ENCODE results near the gene SBF2.
"Not testable (repeated sequence)": the region's sequence is repeated elsewhere in the genome, so short reads cannot be mapped to it uniquely, and the experiment has no call there.

The SBF2 gene

GRCh38 chr11:10160350-10160749 lies 133.7 kb downstream of the SBF2 start:
- DNase-seq = no peak

GRCh38 chr11:10158461-10158860 lies 135.6 kb downstream of the SBF2 start:
- no peak for DNase-seq

GRCh38 chr11:10155793-10156490 lies 138.1 kb downstream of the SBF2 start:
- DNase-seq = no peak

GRCh38 chr11:10150800-10151199 lies 143.2 kb downstream of the SBF2 start:
- no peak for DNase-seq

GRCh38 chr11:10149553-10149952 lies 144.5 kb downstream of the SBF2 start:
- no peak for DNase-seq

GRCh38 chr11:10147195-10147594 lies 146.8 kb downstream of the SBF2 start:
- DNase-seq = no peak

GRCh38 chr11:10144954-10145353 lies 149.1 kb downstream of the SBF2 start:
- DNase-seq = no peak

- no peak for DNase-seq
Measured at GRCh38 chr11:10139656-10140055, 154.4 kb downstream of the SBF2 start.

- no peak for DNase-seq
Measured at GRCh38 chr11:10139143-10139542, 154.9 kb downstream of the SBF2 start.

- DNase-seq = no peak
Measured at GRCh38 chr11:10134975-10135481, 159.0 kb downstream of the SBF2 start.

- DNase-seq = not testable (repeated sequence)
Measured at GRCh38 chr11:10134226-10134625, 159.8 kb downstream of the SBF2 start.

- not testable (repeated sequence) for DNase-seq
Measured at GRCh38 chr11:10133251-10133650, 160.8 kb downstream of the SBF2 start.

- DNase-seq = no peak
Measured at GRCh38 chr11:10130875-10131274, 163.1 kb downstream of the SBF2 start.

GRCh38 chr11:10129184-10129583 lies 164.8 kb downstream of the SBF2 start:
- not testable (repeated sequence) for DNase-seq

- no peak for DNase-seq
Measured at GRCh38 chr11:10125522-10126133, 168.4 kb downstream of the SBF2 start.

- no peak for DNase-seq
Measured at GRCh38 chr11:10122326-10123197, 171.5 kb downstream of the SBF2 start.

GRCh38 chr11:10118865-10119264 lies 175.2 kb downstream of the SBF2 start:
- no peak for DNase-seq

- DNase-seq = no peak
Measured at GRCh38 chr11:10117709-10118351, 176.2 kb downstream of the SBF2 start.

GRCh38 chr11:10116588-10116987 lies 177.4 kb downstream of the SBF2 start:
- no peak for DNase-seq

- no peak for DNase-seq
Measured at GRCh38 chr11:10114593-10115404, 179.2 kb downstream of the SBF2 start.

GRCh38 chr11:10113852-10114251 lies 180.2 kb downstream of the SBF2 start:
- no peak for DNase-seq

GRCh38 chr11:10109806-10110205 lies 184.2 kb downstream of the SBF2 start:
- DNase-seq = no peak
